ENCODE results near the gene CRPPA.

Gene CRPPA

DNA sequence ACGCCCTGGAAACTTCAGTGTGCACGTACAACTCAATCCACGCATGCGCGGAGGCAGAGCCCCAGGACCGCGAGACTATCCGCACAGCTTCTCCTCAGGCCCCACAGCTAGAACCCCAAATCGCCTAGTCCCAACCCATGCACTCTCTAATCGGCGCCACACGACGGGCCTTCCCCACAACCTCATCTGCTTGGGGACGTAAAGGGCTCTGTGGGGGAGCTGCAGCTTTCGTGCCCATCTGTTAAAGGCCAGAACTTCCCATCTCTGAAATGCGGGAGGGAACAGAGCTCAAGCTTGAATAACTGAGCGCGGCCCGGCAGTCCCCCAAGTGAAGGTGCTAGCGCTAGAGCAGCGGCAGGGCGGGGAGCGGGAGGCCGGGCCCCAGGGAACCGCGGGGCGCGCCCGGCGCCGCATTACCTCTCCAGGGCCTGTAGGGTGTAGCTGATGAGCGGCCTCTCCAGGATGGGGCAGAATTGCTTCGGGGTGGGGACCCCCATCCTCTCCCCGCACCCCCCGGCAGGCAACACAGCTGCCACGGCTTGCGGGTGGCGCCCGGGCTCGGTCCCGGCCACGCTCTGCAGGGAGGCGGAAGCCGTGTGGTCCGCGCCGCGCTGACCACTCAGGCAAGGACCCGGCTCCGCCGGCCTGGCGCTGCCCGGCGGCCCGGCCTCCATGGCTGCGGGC lies 547 bp downstream of the CRPPA start (continued):
- TF ChIP-seq ZBTB11 (tag by site-specific recombination; conservative IDR thresholded peaks at IDR 0.05; ENCODE audit: low read depth) (peak; percentile 29; the same call in 1 of the 2 replicates), ZNF350 (tag by site-specific recombination; IDR thresholded peaks at IDR 0.05) (no peak), ZNF621 (tag by site-specific recombination; IDR thresholded peaks at IDR 0.05) (no peak), ZNF223 (tag by site-specific recombination; IDR thresholded peaks at IDR 0.05) (no peak), ZNF529 (tag by site-specific recombination; IDR thresholded peaks at IDR 0.05; ENCODE audit: insufficient replicate concordance) (no peak), ZNF248 (tag by site-specific recombination; IDR thresholded peaks at IDR 0.05) (no peak), ZNF585B (tag by site-specific recombination; IDR thresholded peaks at IDR 0.05) (no peak), ZNF677 (tag by site-specific recombination; IDR thresholded peaks at IDR 0.05) (no peak), ZIC2 (tag by site-specific recombination; IDR thresholded peaks at IDR 0.05) (peak; percentile 63), ZNF19 (tag by site-specific recombination; IDR thresholded peaks at IDR 0.05; ENCODE audit: low read depth) (no peak), ZNF433 (tag by site-specific recombination; IDR thresholded peaks at IDR 0.05; ENCODE audit: low read depth) (no peak), SP3 (tag by site-specific recombination; IDR thresholded peaks at IDR 0.05) (no peak), SCRT1 (tag by site-specific recombination; IDR thresholded peaks at IDR 0.05; ENCODE audit: borderline replicate concordance) (no peak), EGR2 (tag by site-specific recombination; IDR thresholded peaks at IDR 0.05; ENCODE audit: low read depth) (no peak), ZNF292 (tag by site-specific recombination; IDR thresholded peaks at IDR 0.05; ENCODE audit: borderline replicate concordance, low read depth) (no peak), ZNF792 (tag by site-specific recombination; IDR thresholded peaks at IDR 0.05) (no peak), GLIS1 (tag by site-specific recombination; IDR thresholded peaks at IDR 0.05) (peak; percentile 72), ZNF670 (tag by site-specific recombination; IDR thresholded peaks at IDR 0.05; ENCODE audit: low read depth) (no peak), KLF16 (tag by site-specific recombination; IDR thresholded peaks at IDR 0.05) (no peak; the same call in 1 of the 2 replicates), GFI1B (tag by site-specific recombination; IDR thresholded peaks at IDR 0.05) (no peak), ZNF658 (tag by site-specific recombination; IDR thresholded peaks at IDR 0.05) (no peak), SCRT2 (tag by site-specific recombination; IDR thresholded peaks at IDR 0.05) (no peak), ZNF398 (tag by site-specific recombination; IDR thresholded peaks at IDR 0.05) (peak; percentile 77)
- TF ChIP-seq, protein P1, sequence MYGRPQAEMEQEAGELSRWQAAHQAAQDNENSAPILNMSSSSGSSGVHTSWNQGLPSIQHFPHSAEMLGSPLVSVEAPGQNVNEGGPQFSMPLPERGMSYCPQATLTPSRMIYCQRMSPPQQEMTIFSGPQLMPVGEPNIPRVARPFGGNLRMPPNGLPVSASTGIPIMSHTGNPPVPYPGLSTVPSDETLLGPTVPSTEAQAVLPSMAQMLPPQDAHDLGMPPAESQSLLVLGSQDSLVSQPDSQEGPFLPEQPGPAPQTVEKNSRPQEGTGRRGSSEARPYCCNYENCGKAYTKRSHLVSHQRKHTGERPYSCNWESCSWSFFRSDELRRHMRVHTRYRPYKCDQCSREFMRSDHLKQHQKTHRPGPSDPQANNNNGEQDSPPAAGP (tag by site-specific recombination; IDR thresholded peaks at IDR 0.05): no peak
- TF ChIP-seq, protein P2, sequence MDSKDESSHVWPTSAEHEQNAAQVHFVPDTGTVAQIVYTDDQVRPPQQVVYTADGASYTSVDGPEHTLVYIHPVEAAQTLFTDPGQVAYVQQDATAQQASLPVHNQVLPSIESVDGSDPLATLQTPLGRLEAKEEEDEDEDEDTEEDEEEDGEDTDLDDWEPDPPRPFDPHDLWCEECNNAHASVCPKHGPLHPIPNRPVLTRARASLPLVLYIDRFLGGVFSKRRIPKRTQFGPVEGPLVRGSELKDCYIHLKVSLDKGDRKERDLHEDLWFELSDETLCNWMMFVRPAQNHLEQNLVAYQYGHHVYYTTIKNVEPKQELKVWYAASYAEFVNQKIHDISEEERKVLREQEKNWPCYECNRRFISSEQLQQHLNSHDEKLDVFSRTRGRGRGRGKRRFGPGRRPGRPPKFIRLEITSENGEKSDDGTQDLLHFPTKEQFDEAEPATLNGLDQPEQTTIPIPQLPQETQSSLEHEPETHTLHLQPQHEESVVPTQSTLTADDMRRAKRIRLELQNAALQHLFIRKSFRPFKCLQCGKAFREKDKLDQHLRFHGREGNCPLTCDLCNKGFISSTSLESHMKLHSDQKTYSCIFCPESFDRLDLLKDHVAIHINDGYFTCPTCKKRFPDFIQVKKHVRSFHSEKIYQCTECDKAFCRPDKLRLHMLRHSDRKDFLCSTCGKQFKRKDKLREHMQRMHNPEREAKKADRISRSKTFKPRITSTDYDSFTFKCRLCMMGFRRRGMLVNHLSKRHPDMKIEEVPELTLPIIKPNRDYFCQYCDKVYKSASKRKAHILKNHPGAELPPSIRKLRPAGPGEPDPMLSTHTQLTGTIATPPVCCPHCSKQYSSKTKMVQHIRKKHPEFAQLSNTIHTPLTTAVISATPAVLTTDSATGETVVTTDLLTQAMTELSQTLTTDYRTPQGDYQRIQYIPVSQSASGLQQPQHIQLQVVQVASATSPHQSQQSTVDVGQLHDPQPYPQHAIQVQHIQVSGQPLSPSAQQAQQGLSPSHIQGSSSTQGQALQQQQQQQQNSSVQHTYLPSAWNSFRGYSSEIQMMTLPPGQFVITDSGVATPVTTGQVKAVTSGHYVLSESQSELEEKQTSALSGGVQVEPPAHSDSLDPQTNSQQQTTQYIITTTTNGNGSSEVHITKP (tag by site-specific recombination; IDR thresholded peaks at IDR 0.05): peak; percentile 72
- TF ChIP-seq, protein P3, sequence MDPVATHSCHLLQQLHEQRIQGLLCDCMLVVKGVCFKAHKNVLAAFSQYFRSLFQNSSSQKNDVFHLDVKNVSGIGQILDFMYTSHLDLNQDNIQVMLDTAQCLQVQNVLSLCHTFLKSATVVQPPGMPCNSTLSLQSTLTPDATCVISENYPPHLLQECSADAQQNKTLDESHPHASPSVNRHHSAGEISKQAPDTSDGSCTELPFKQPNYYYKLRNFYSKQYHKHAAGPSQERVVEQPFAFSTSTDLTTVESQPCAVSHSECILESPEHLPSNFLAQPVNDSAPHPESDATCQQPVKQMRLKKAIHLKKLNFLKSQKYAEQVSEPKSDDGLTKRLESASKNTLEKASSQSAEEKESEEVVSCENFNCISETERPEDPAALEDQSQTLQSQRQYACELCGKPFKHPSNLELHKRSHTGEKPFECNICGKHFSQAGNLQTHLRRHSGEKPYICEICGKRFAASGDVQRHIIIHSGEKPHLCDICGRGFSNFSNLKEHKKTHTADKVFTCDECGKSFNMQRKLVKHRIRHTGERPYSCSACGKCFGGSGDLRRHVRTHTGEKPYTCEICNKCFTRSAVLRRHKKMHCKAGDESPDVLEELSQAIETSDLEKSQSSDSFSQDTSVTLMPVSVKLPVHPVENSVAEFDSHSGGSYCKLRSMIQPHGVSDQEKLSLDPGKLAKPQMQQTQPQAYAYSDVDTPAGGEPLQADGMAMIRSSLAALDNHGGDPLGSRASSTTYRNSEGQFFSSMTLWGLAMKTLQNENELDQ (tag by site-specific recombination; IDR thresholded peaks at IDR 0.05; ENCODE audit: low read depth): no peak
- TF ChIP-seq, protein P4, sequence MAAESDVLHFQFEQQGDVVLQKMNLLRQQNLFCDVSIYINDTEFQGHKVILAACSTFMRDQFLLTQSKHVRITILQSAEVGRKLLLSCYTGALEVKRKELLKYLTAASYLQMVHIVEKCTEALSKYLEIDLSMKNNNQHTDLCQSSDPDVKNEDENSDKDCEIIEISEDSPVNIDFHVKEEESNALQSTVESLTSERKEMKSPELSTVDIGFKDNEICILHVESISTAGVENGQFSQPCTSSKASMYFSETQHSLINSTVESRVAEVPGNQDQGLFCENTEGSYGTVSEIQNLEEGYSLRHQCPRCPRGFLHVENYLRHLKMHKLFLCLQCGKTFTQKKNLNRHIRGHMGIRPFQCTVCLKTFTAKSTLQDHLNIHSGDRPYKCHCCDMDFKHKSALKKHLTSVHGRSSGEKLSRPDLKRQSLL (tag by site-specific recombination; IDR thresholded peaks at IDR 0.05): peak; percentile 70

All from HEK293 (cell line).